IMR-90 (cell line): ENCODE results near the gene FAM13B. TPM values are rescaled to one million over a fixed set of nuclear protein-coding genes. Genes with fewer than 3 reads are reported as not detected.

Experiments
- ATAC-seq: fragments of 200-7000 bp; cut with Tn5 transposase; 2 replicates; pipeline ENCODE4 v1.9.1; 2020; ENCODE audit warnings: low read depth, mild to moderate bottlenecking, moderate library complexity
- BruUV-seq: library from RNA; stranded (reverse); fragments of 400-500 nt; replicated peaks from 2 replicates; lab custom pipeline; 2021; lab: Mats Ljungman, UMichigan
- CTCF ChIA-PET: fragments of 300-600 bp; formaldehyde crosslinking; extraction: SDS; loops from one replicate; lab custom pipeline; 2021; ENCODE audit warnings: antibody characterized with exemption; lab: Yijun Ruan, JAX
- POLR2A ChIA-PET: fragments of 300-600 bp; sonication (Branson Sonifier 250); formaldehyde crosslinking; loops from one replicate; lab custom pipeline; 2022; ENCODE audit warnings: antibody characterized with exemption; ENCODE audit not compliant: unreplicated experiment; lab: Charles Lee
- DNase-seq: peaks from one replicate; pipeline ENCODE4 v3.0.0; 2013
- H2AFZ ChIP-seq: replicated peaks from 2 replicates; pipeline ENCODE3; 2013; ENCODE audit warnings: low read length, mild to moderate bottlenecking; ENCODE audit not compliant: poor library complexity
- H2AK5ac ChIP-seq: 2 replicates; pipeline ENCODE4 v1.6.1; 2013; ENCODE audit warnings: low read depth, low read length, inconsistent platforms
- H2AK9ac ChIP-seq: replicated peaks from 2 replicates; pipeline ENCODE3; 2013; ENCODE audit warnings: mild to moderate bottlenecking, low read depth, low read length, moderate library complexity; ENCODE audit not compliant: poor library complexity
- H2BK120ac ChIP-seq: 2 replicates; pipeline ENCODE4 v1.6.1; 2013; ENCODE audit warnings: low read depth, low read length, inconsistent platforms
- H2BK15ac ChIP-seq: 3 replicates; pipeline ENCODE4 v1.6.1; 2013; ENCODE audit warnings: low read depth, low read length, inconsistent platforms
- H2BK20ac ChIP-seq: 2 replicates; pipeline ENCODE4 v1.6.1; 2013; ENCODE audit warnings: low read depth, mild to moderate bottlenecking, inconsistent platforms, low read length, moderate library complexity
- H2BK5ac ChIP-seq: 2 replicates; pipeline ENCODE4 v1.6.1; 2013; ENCODE audit warnings: mild to moderate bottlenecking, low read depth, low read length, inconsistent platforms; ENCODE audit not compliant: poor library complexity, severe bottlenecking
- H3K14ac ChIP-seq: replicated peaks from 2 replicates; pipeline ENCODE4 v1.6.1; 2013; ENCODE audit warnings: low read depth, low read length, inconsistent platforms
- H3K18ac ChIP-seq: 2 replicates; pipeline ENCODE4 v1.6.1; 2013; ENCODE audit warnings: low read depth, low read length, control low read depth
- H3K23ac ChIP-seq: 2 replicates; pipeline ENCODE4 v1.6.1; 2013; ENCODE audit warnings: low read depth, low read length, inconsistent platforms
- H3K27ac ChIP-seq: 2 replicates; pipeline ENCODE4 v1.5.1; 2013; ENCODE audit warnings: mild to moderate bottlenecking, control low read depth, low read length; ENCODE audit not compliant: insufficient read depth
- H3K27me3 ChIP-seq: 2 replicates; pipeline ENCODE4 v1.6.1; 2013; ENCODE audit warnings: low read length; ENCODE audit not compliant: control insufficient read depth, insufficient read depth
- H3K36me3 ChIP-seq: 2 replicates; pipeline ENCODE4 v1.6.1; 2013; ENCODE audit warnings: low read length, mixed read lengths; ENCODE audit not compliant: control insufficient read depth, insufficient read depth
- H3K4ac ChIP-seq: 2 replicates; pipeline ENCODE4 v1.6.1; 2013; ENCODE audit warnings: low read depth, low read length, inconsistent platforms
- H3K4me1 ChIP-seq: 2 replicates; pipeline ENCODE4 v1.6.1; 2013; ENCODE audit warnings: low read length, mixed read lengths; ENCODE audit not compliant: control insufficient read depth, insufficient read depth
- H3K4me2 ChIP-seq: 2 replicates; pipeline ENCODE4 v1.6.1; 2013; ENCODE audit warnings: low read depth, mild to moderate bottlenecking, control low read depth, low read length, moderate library complexity
- H3K4me3 ChIP-seq: 2 replicates; pipeline ENCODE4 v1.5.1; 2013; ENCODE audit warnings: low read depth, mild to moderate bottlenecking, control low read depth, low read length, moderate library complexity; ENCODE audit not compliant: insufficient read depth
- H3K56ac ChIP-seq: 2 replicates; pipeline ENCODE4 v1.6.1; 2013; ENCODE audit warnings: low read length, inconsistent platforms; ENCODE audit not compliant: insufficient read depth; ENCODE audit errors: extremely low read depth
- H3K79me1 ChIP-seq, 2 experiments: 2 replicates each; pipeline ENCODE4 v1.6.1; 2013; ENCODE audit warnings: low read length in 2 of 2, inconsistent platforms in 1 of 2, low read depth in 1 of 2
- H3K9ac ChIP-seq: 2 replicates; pipeline ENCODE4 v1.6.1; 2013; ENCODE audit warnings: low read depth, low read length, control low read depth
- H3K9me1 ChIP-seq: 2 replicates; pipeline ENCODE4 v1.6.1; 2013; ENCODE audit warnings: low read length, inconsistent platforms; ENCODE audit not compliant: insufficient read depth
- H3K9me3 ChIP-seq: 2 replicates; pipeline ENCODE4 v1.6.1; 2013; ENCODE audit warnings: low read length; ENCODE audit not compliant: control insufficient read depth, insufficient read depth
- H4K20me1 ChIP-seq: 2 replicates; pipeline ENCODE4 v1.6.1; 2013; ENCODE audit warnings: low read length, inconsistent platforms; ENCODE audit not compliant: insufficient read depth
- H4K5ac ChIP-seq: 2 replicates; pipeline ENCODE4 v1.6.1; 2013; ENCODE audit warnings: mild to moderate bottlenecking, low read depth, low read length, control low read depth
- H4K8ac ChIP-seq, 2 experiments: 2 replicates each; pipeline ENCODE4 v1.6.1; 2013; ENCODE audit warnings: low read depth in 2 of 2, low read length in 2 of 2, control low read depth in 1 of 2, inconsistent platforms in 1 of 2
- H4K91ac ChIP-seq: 2 replicates; pipeline ENCODE4 v1.6.1; 2013; ENCODE audit warnings: low read depth, low read length, inconsistent platforms; ENCODE audit not compliant: insufficient read depth
- BHLHE40 ChIP-seq: fragments of 150-350 bp; IDR thresholded peaks from 2 replicates; pipeline ENCODE4 v1.6.1; 2016; ENCODE audit warnings: mild to moderate bottlenecking, low read depth, low read length
- CEBPB ChIP-seq: IDR thresholded peaks from 2 replicates; pipeline ENCODE4 v1.6.1; 2012; ENCODE audit warnings: low read depth, low read length, improper control_type of control experiment
- CHD1 ChIP-seq: IDR thresholded peaks from 2 replicates; pipeline ENCODE4 v1.6.1; 2012; ENCODE audit warnings: low read depth, low read length, improper control_type of control experiment
- CTCF ChIP-seq: conservative IDR thresholded peaks from 2 replicates; pipeline ENCODE4 v1.5.1; 2012; ENCODE audit warnings: mild to moderate bottlenecking, low read depth, low read length, improper control_type of control experiment
- ELK1 ChIP-seq: fragments of 150-350 bp; IDR thresholded peaks from 2 replicates; pipeline ENCODE4 v1.6.1; 2016; ENCODE audit warnings: low read depth, mild to moderate bottlenecking, low read length, moderate library complexity, borderline replicate concordance
- FOS ChIP-seq: fragments of 150-350 bp; IDR thresholded peaks from 2 replicates; pipeline ENCODE4 v1.6.1; 2016; ENCODE audit warnings: low read depth, low read length
- MAFK ChIP-seq: IDR thresholded peaks from 2 replicates; pipeline ENCODE4 v1.6.1; 2012; ENCODE audit warnings: low read depth, low read length, improper control_type of control experiment
- MAZ ChIP-seq: IDR thresholded peaks from 2 replicates; pipeline ENCODE4 v1.6.1; 2012; ENCODE audit warnings: low read depth, mild to moderate bottlenecking, low read length, improper control_type of control experiment, moderate library complexity, borderline replicate concordance
- MXI1 ChIP-seq: IDR thresholded peaks from 2 replicates; pipeline ENCODE4 v1.6.1; 2012; ENCODE audit warnings: low read depth, mild to moderate bottlenecking, low read length, moderate library complexity, borderline replicate concordance
- NFE2L2 ChIP-seq: fragments of 150-350 bp; IDR thresholded peaks from 2 replicates; pipeline ENCODE4 v1.6.1; 2016; ENCODE audit warnings: low read depth, mild to moderate bottlenecking, low read length
- POLR2A ChIP-seq: IDR thresholded peaks from 2 replicates; pipeline ENCODE4 v1.6.1; 2012; ENCODE audit warnings: mild to moderate bottlenecking, low read depth, low read length
- RAD21 ChIP-seq: IDR thresholded peaks from 2 replicates; pipeline ENCODE4 v1.6.1; 2012; ENCODE audit warnings: low read length, improper control_type of control experiment
- RCOR1 ChIP-seq: IDR thresholded peaks from 2 replicates; pipeline ENCODE4 v1.6.1; 2012; ENCODE audit warnings: mild to moderate bottlenecking, low read length, improper control_type of control experiment; ENCODE audit not compliant: insufficient replicate concordance
- RFX5 ChIP-seq: IDR thresholded peaks from 2 replicates; pipeline ENCODE4 v1.8.0; 2012; ENCODE audit warnings: low read depth, mild to moderate bottlenecking, low read length, moderate library complexity
- SMC3 ChIP-seq: fragments of 150-350 bp; IDR thresholded peaks from 2 replicates; pipeline ENCODE4 v1.6.1; 2016; ENCODE audit warnings: low read depth, mild to moderate bottlenecking, antibody characterized with exemption, low read length, moderate library complexity
- WGBS, 2 experiments: methylation state at CpG; one replicate each; pipeline versions ENCODE4 v1.1.5 to v1.1.7; 2013; ENCODE audit warnings: missing lambda C conversion rate in 2 of 2; ENCODE audit not compliant: insufficient read length in 1 of 2; ENCODE audit errors: extremely low coverage in 2 of 2; 5-methylcytosine and 5-hydroxymethylcytosine counted together
- dilution Hi-C: fragments of 300-500 bp; cut with HindIII; formaldehyde crosslinking; loops from one replicate; pipeline ENCODE4 v1.14.3; 2018; ENCODE audit warnings: low sequenced_read_pairs; ENCODE audit not compliant: unreplicated experiment
- in situ Hi-C: fragments of 300-500 bp; cut with MboI; formaldehyde crosslinking; loops from 3 replicates; pipeline ENCODE4 v1.14.3; 2019; ENCODE audit warnings: low sequenced_read_pairs, inconsistent platforms, mixed read lengths
- intact Hi-C: fragments of 100-400 bp; cut with micrococcal nuclease; formaldehyde crosslinking; loops from 2 replicates; pipeline ENCODE4 v1.10.0; 2022
- polyA plus RNA-seq, 3 experiments: library from polyadenylated mRNA; depleted of rRNA; stranded (reverse); fragments of >200 nt; gene quantifications; 2 replicates each; pipeline ENCODE4 v1.2.3, GENCODE V29; 2012; ENCODE audit warnings: low replicate concordance in 1 of 3
- total RNA-seq: library from RNA; depleted of rRNA; stranded (reverse); fragments of >200 nt; gene quantifications from 2 replicates; pipeline ENCODE4 v1.2.3, GENCODE V29; 2012
- TF ChIP-seq, protein P1 (sequence below): fragments of 150-350 bp; IDR thresholded peaks from 2 replicates; pipeline ENCODE4 v1.6.1; 2017; ENCODE audit warnings: mild to moderate bottlenecking, antibody characterized with exemption, low read length, low read depth

The FAM13B gene
- total and polyA plus RNA-seq, 2 of the 4 experiments (the other 2 are of a cell fraction), result 14.6 to 15.1 TPM

- no peak overlapping the region for H2AK5ac ChIP-seq
- H3K36me3 ChIP-seq, result peaks cover 5% of the 10 kb centered on the region
- H2BK5ac ChIP-seq, result no peak overlapping the region
- H3K9me3 ChIP-seq, result no peaks in the 10 kb centered on the region
- H2AK9ac ChIP-seq, result no peak overlapping the region
- intact Hi-C loops, result no loop called here
- H4K5ac ChIP-seq, result no peak overlapping the region
- 0 out of 2 replicates have a peak, but pooled peaks cover 2% of the 10 kb centered on the region for H3K4me1 ChIP-seq
- 100% methylated on average over 1 of the region's 2 CpGs; no CpG with 5 or more reads in 1 of the 2 experiments for WGBS, 2 experiments
- POLR2A ChIA-PET, result no interaction called here
- H3K79me1 ChIP-seq, result peaks cover 13 to 14% of the 10 kb centered on the region in 2 experiments
- no peak overlapping the region for H2BK20ac ChIP-seq
- no peak overlapping the region for H4K8ac ChIP-seq
- DNase-seq (no peak), ATAC-seq (no peak)
- no peak overlapping the region for H3K14ac ChIP-seq
- no peak overlapping the region for H3K4me2 ChIP-seq
- no peaks in the 10 kb centered on the region; the same call in 1 of the 2 replicates for H3K9me1 ChIP-seq
- no peaks in the 10 kb centered on the region for H4K20me1 ChIP-seq
- no TSS peak for BruUV-seq
- CTCF ChIA-PET, result interaction anchor here (0.6 kb wide), 1 partner anchor 20 kb away, joined by 4 read pairs; no protein-coding TSS in a partner anchor
- no peak for TF ChIP-seq BHLHE40
- TF ChIP-seq MAZ, result no peak
- TF ChIP-seq MXI1, result no peak
- no peak for TF ChIP-seq CHD1
- TF ChIP-seq NFE2L2, result no peak
- TF ChIP-seq RFX5, result no peak
- TF ChIP-seq CTCF, result no peak
- TF ChIP-seq MAFK, result no peak
- TF ChIP-seq SMC3, result no peak
- TF ChIP-seq RAD21, result no peak
- TF ChIP-seq ELK1, result no peak
- no peak for TF ChIP-seq CEBPB
- no peak for TF ChIP-seq RCOR1
- TF ChIP-seq, protein P1, sequence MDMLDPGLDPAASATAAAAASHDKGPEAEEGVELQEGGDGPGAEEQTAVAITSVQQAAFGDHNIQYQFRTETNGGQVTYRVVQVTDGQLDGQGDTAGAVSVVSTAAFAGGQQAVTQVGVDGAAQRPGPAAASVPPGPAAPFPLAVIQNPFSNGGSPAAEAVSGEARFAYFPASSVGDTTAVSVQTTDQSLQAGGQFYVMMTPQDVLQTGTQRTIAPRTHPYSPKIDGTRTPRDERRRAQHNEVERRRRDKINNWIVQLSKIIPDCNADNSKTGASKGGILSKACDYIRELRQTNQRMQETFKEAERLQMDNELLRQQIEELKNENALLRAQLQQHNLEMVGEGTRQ, result no peak
- no peak for TF ChIP-seq POLR2A
- TF ChIP-seq FOS, result no peak
- no peak overlapping the region for H2BK120ac ChIP-seq
- no peak overlapping the region for H3K56ac ChIP-seq
- no peak overlapping the region for H2AFZ ChIP-seq
- H4K91ac ChIP-seq, result no peak overlapping the region
- H3K27ac ChIP-seq, result no peak overlapping the region
- H3K27me3 ChIP-seq, result no peaks in the 10 kb centered on the region
- H3K23ac ChIP-seq, result no peak overlapping the region
- H3K4me3 ChIP-seq, result no peak overlapping the region
- no peak overlapping the region for H3K9ac ChIP-seq
- dilution Hi-C loops, result no loop called here
- no peak overlapping the region for H3K18ac ChIP-seq
- no peak overlapping the region for H2BK15ac ChIP-seq
- H3K4ac ChIP-seq, result no peak overlapping the region
- in situ Hi-C loops, result no loop called here
These were observed 72.7 kb downstream of the FAM13B start for GRCh38 chr5:137960141-137960540.
